Measurements from ENCODE around the gene FGL2.

DNA sequence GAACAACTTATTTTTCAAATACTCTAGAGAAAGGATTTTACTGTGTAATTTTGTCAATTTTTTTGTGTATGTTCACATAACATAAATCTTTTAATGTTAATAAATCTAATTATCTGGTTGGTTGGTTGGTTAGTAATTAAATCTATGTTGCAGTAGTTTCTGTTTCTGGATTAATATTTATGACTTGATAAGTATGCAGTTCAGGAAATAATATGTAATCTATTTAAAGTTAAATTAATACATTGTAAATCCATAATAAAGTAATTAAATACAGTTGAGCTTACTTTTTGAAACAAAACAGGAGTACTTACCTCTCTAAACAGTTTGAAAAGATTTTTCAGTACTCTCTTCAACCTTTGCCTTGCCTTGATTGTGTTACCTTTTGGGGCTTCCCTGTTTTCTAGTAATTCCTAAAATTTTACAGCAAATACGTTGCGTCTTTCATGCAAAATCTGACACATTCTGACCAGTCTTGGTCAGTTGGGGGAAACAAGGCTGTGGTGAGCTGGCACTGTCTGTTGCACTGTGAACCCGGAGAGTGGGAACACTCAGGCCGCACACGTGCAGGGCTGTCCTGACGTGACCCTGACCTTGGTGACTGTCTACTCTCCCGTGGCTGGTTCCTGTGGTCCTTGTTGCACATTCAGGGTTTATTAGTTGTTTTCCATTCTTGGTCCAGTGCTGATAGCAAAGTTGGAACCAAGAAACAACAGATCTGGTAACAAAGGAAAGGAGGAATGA lies 45.6 kb upstream of the FGL2 start:
- TF ChIP-seq, protein P1, sequence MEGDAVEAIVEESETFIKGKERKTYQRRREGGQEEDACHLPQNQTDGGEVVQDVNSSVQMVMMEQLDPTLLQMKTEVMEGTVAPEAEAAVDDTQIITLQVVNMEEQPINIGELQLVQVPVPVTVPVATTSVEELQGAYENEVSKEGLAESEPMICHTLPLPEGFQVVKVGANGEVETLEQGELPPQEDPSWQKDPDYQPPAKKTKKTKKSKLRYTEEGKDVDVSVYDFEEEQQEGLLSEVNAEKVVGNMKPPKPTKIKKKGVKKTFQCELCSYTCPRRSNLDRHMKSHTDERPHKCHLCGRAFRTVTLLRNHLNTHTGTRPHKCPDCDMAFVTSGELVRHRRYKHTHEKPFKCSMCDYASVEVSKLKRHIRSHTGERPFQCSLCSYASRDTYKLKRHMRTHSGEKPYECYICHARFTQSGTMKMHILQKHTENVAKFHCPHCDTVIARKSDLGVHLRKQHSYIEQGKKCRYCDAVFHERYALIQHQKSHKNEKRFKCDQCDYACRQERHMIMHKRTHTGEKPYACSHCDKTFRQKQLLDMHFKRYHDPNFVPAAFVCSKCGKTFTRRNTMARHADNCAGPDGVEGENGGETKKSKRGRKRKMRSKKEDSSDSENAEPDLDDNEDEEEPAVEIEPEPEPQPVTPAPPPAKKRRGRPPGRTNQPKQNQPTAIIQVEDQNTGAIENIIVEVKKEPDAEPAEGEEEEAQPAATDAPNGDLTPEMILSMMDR (IDR thresholded peaks at IDR 0.05), result no peak
- TF ChIP-seq POLR2AphosphoS5 (IDR thresholded peaks at IDR 0.05), result no peak
- no peak for TF ChIP-seq POLR2A (IDR thresholded peaks at IDR 0.05)
